HL-60/S4 (cell line): ENCODE results near the gene GLT8D1.
"Not testable (repeated sequence)": the region's sequence is repeated elsewhere in the genome, so short reads cannot be mapped to it uniquely, and the experiment has no call there.

Source experiments
- in situ Hi-C: fragments of 300-500 bp; cut with MboI; formaldehyde crosslinking; loops from 2 replicates; pipeline ENCODE4 v1.14.3; 2022; ENCODE audit warnings: low sequenced_read_pairs

GLT8D1 gene

DNA sequence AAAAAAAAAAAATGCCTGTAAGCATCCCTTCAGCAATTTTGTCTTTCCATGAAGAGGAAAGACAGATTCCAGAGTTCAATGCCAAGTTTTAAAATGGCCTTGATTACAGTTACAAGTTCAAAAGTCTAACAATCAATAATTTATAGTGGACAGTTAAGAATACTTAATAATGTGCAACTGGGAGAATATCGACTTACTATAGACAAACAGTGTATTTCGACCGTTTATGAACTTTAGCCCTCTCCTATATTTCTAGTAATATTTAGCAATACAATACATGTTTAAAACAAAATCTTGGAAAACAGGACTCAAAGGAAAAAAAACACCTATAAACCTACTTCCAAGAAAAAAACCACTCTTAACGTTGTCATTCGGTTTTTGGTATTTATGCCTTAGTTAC, 21.4 kb downstream of the GLT8D1 start:
- in situ Hi-C loops, result loop anchor here (10.0 kb wide), 1 partner anchor 209 kb away; no protein-coding TSS in a partner anchor

DNA sequence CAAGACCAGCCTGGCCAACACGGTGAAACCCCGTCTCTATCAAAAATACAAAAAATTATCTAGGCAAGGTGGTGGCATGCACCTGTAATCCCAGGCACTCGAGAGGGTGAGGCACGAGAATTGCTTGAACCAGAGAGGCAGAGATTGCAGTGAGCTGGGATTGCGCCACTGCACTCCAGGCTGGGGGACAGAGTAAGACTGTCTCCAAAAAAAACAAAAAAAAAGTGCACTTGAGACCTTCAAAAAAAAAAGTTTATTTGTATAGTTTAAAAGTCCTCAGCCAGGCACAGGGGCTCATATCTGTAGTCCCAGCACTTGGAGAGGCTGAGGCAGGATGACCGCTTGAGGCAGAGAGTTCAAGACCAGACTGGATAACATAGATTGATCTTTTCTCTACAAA, 22.0 kb downstream of the GLT8D1 start:
- in situ Hi-C loops, result loop anchor here (10.0 kb wide), 1 partner anchor 209 kb away; no protein-coding TSS in a partner anchor

DNA sequence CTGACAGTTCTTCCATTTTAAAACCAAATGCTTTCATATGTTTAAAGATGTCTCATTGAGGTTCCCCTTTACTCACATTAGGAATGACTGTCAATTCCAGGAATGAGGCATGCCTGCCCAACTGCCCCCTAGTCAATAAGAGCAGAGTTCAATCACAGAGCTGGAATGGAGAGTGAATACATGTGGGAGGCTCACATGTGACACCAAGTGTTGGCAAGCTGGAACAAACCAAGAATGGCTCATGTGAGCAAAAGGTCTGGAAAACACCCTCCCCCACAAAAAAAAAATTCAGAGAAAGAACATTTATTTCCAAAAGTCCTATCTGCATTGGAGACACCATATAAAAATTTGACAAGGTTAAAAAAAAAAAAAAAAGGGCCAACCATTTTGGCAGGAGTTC, 23.6 kb downstream of the GLT8D1 start:
- in situ Hi-C loops, result loop anchor here (10.0 kb wide), 1 partner anchor 207 kb away; no protein-coding TSS in a partner anchor

DNA sequence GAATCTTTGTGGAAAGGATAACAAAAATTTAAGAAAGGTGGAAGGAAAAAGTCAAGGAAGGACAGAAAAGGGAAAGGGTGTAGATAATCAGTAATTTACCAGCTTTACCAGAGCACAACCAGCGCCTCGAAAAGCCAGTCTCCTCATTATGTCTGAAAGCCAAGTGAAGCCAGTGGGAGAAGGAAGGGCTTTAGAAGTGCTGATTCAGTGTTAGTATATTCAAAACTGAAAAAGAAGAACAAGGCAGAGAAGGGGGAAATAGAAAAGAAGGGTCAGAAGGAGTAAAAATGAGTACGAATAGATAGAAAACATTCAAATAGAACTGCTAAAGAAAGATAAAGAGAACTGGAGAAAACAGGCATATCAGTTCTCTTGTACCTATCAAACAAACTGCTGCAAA, 24.0 kb downstream of the GLT8D1 start:
- in situ Hi-C loops, result loop anchor here (10.0 kb wide), 1 partner anchor 207 kb away; no protein-coding TSS in a partner anchor

DNA sequence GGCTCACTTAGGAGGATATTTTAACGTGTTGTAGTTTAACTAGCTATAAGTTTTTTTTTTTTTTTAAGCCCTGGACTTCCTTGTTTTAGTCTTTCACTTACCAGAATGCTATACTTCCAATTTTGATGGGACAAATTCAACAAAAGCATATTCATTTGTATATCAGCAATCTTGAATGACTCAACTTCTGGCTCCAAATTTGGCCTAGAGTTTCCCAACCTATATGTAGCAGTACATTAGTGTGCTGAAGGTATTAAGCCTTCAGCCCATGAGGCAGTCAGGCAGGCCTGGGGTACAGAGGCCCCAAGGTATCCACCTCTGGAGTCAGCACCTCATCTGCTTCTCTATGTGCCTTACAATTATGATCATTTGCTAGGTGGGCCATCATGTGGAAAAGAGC, 25.8 kb downstream of the GLT8D1 start:
- in situ Hi-C loops, result loop anchor here (10.0 kb wide), 1 partner anchor 205 kb away; no protein-coding TSS in a partner anchor

DNA sequence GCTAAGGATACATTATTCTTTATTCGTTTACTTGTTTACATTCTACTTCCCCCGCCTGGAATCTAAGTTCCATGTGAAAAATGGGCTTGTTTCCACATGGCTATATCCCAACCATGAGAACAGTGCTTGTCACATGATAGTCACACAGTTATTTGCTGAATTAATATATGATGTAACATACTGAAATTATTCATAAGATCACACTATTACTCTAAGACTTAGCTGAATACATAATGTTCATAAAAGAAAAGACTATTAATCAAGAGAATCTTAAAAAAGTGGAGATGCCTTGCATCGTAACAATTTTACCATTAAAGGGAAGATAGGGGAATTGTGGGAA, 26.4 kb downstream of the GLT8D1 start:
- in situ Hi-C loops, result no loop called here

DNA sequence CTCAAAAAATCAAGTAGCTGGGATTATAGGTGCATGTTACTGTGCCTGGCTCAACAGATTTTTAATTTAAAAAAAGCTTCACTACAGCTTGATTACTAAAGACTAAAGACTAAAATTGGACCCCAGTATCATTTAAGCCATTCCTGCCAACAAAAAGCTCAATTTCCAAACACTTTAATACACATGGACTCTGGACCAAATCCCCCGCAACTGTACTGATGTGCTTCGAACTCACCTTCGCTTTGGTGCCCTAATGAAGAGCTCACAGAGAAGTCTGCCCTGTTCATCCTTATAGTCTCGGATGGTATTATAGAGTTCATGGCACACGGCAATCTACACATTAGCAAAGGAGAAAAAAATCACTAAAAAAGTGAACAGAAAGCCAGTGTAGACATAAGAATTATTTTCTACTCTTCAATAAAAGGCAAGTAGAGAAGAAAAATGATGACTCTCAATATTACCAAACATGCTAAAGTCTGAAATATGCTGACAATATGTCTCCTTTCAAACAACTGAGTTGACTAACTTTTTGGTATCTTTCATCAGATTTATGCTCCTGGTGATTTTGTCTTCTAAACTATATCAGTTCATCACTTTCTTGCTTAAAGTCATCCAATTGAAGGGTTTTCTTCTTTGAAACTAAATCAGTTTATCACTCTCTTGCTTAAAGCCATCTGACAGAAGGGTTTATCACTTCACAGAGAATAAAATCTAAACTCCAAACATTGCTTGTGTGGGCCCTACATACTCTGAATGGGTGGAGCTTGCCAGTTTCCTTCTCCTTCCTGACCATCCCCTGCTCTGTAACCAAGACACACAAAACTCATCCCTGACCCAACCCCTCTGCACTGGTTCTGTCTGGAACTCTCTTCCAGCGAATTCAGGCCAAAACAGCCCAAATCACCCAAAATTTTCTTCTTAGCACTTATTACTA, 27.1 kb downstream of the GLT8D1 start:
- in situ Hi-C loops, result no loop called here

DNA sequence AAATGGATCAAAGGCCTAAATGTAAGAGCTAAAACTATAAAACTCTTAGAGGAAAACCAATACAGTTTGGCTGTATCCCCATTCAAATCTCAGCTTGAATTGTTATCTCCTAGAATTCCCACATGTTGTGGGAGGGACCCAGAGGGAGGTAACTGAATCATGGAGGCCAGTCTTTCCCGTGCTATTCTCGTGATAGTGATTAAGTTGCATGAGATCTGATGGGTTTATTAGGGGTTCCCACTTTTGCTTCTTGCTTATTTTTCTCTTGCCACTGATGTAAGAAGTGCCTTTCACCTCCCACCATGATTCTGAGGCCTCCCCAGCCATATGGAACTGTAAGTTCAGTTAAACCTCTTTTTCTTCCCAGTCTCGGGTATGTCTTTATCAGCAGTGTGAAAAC, 29.4 kb downstream of the GLT8D1 start:
- in situ Hi-C loops, result not testable (repeated sequence)

DNA sequence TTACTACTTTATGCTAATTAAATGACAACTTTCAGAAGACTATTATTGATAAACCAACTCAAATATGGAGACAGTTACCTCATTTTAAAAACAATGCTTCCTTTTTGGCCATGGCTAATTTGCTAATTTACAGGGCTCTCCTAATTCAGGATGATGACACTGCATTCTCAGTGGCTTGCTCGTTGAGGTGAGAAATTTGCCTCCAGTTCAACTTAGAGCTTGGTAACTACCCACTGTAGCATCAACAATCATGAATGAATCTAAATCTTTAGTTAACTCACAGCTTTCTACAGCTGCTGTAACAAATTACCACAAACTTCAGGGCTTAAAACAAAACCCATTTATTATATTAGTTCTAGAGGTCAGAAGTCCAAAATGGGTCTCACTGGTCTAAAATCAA, 33.9 kb downstream of the GLT8D1 start:
- in situ Hi-C loops, result no loop called here

DNA sequence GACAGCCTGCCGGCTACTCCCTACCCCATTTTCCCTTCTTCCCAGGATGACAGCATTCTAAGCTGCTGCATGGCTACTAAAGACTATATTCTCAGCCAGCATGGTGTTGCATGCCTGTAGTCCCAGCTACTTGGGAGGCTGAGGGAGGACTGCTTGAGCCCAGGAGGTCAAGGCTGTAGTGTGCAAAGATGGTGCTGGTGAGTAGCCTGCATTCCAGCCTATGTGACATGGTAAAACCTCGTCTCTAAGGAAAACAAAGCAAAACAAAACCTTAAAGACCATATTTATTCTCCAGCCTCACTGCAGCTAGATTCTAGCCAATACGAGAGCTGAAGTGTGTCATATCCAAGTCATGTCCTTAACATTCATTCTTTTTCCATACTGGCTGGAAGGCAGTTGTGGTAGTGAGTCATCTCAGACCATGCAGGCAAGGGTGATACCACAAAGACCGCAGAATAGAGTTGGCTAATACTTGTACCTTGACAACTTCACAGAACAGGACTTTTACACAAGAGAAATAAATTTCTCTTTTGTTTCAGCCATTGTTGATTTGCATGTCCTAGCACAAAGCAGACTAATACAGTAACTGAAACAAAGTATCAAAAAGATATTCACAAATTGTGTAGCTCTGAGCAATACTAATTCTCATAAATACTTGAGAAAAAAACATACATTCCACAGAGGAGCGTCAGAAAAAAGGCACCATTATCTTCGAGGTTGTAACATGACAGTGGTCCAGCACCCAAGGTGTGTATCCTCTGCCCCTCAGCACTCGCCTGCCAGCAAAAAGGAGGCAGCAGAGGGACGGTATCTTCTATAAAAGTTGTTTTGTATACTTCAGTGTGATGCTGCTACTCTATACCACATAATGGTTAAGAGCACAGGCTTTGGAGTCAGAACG, 34.7 kb downstream of the GLT8D1 start:
- in situ Hi-C loops, result no loop called here

DNA sequence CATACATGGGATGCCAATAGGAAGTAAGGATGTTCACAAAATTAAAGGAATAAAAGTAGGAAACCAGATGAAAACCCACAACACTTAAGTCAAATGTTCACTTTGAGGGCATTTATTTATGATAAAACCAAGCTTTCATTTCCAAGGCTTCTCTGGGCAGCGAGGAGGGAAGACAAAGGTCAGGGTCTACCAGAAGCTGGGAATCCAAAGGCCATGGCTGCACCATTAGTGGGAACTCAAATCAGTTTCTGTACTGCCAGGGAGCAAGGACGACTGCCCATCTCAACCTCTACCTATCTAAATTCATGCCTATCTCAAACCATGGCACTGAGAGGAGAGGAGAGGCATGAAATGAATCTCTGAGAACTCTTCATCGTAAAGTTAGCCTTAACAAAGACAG, 42.5 kb downstream of the GLT8D1 start:
- in situ Hi-C loops, result no loop called here

DNA sequence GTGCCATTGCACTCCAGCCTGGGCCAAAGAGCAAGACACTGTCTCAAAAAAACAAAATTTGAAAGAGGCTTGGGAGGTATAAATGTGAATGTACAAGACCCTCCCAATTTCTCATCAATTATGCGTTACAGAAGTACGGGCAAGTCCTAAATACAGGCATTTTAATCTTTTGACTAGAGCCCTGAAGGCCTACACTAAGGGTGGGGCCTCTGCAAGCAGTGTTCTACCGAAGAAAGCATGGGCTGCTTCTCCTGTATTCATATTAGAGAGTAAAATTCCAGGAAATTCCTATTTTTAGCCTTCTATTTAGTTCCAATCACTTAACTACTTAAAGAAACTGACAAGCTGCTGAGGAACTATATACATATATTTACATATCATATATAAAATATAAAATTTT, 45.5 kb downstream of the GLT8D1 start:
- in situ Hi-C loops, result no loop called here

DNA sequence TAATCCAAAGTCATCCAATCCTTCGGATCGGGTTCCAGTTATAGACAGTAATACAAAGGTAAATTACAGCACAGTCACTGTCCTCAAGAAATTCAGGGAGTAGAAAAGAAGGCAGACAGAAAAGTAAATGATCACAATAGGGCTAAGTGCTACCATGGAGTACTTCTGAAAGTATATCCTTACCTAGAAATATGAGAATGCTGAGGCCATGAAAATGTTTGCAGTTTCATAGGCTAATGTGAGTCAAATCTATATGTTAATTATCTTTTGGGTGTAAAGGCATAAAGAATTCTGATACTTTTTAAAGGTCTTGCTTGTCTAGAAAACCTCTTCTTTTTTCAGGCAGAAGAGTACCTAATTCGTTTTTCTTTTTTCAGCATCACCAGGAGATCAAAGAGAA, 49.7 kb downstream of the GLT8D1 start:
- in situ Hi-C loops, result no loop called here

DNA sequence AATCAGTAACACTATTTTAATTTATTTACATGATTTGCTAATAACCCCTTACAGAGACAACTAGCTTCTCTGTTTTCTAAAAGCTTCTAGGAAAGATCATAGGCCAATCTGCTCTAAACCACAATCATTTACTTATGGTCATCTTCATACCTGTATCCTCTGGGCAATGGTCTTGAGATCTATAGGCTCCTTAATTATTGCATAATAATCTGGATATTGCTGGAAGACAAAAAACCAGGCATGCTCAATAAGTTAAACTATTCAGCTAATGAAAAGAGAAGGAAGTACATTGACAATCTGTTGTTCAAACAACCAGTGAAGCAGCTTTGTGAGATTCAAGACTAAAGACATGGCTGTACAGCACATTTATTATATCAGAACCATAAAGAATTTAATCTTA, 54.0 kb downstream of the GLT8D1 start:
- in situ Hi-C loops, result no loop called here

DNA sequence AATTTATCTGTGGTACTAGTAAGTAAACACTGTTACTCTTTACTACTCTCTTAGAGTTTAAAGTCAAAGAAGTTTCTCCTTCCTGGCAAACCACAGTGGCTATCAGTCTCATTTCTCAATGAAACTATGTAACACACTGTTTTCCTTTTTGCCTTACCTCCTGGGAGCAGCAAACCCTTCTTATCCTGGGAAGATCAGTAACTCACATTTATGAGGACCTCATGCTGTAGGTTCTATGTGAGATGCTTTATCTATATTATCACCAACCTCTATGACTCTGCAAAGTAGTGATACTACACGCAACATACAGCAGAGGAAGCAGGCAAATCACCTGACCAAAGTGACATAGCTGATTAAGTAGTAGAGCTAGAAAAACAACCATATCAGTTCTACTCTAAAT, 55.2 kb downstream of the GLT8D1 start:
- in situ Hi-C loops, result no loop called here

DNA sequence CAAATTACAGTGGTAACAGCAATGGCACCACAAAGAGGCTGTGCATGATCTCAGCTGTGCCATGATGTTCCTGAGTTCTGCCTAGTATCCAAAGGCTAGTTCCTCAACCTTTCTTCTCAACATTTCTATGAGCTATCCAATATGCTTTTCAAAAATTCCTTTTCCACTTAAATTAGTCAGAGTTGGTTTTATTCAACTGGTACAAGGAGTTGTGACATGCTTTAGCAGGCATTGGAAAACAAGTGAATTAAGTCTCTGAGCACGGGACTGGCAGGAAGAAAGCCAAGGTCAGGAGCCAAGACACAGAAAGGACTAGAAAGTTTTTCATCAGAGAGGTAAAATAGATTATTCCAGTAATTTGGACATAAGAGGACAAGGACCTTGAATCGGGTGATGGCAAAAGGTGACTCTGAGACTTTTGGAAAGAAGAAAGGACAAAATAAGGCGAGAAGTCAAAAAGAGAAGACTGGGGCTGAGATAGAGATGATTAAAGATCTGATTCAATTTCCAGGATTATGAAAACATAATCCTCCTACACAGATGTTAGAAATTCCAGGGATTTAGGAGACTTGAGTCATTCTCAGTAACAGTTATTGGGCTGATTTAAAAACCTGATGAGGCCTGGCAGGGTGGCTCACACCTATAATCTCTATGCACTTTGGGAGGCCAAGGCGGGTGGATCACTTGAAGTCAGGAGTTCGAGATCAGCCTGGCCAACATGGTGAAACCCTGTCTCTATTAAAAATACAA, 56.0 kb downstream of the GLT8D1 start:
- in situ Hi-C loops, result no loop called here

DNA sequence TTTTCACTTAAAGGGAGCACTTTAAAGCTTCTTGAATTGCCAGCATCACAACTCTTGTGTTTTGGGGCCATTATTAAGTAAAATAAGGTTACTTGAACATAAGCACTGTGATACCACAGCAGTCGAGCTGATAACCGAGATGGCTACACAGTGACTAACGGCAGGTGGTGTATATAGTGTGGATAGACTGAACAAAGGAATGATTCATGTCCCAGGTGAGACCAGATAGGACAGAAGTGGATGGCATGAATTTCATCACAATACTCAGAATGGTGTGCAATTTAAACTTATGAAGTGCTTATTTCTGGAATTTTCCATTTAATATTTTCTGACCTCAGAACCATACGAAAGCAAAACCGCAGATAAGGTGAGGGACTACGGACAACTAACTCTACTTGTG, 60.0 kb downstream of the GLT8D1 start:
- in situ Hi-C loops, result no loop called here
